SU-DHL-6 (cell line): ENCODE results near the gene PCK1.

ENCODE experiments used
- H2AFZ ChIP-seq: fragments of 200-600 bp; sonication (generic); 2 replicates; pipeline ENCODE4 v1.6.1; 2014; ENCODE audit warnings: low read depth, mild to moderate bottlenecking, moderate library complexity, mixed read lengths, antibody characterized with exemption, low read length; ENCODE audit not compliant: severe bottlenecking
- H3F3A ChIP-seq: fragments of 200-600 bp; shearing (Covaris generic); 2 replicates; pipeline ENCODE4 v1.6.0; 2016; ENCODE audit warnings: antibody characterized with exemption, mild to moderate bottlenecking; ENCODE audit not compliant: insufficient read depth
- H3K27ac ChIP-seq: fragments of 200-600 bp; sonication (generic); 2 replicates; pipeline ENCODE4 v1.5.1; 2016; ENCODE audit warnings: low read depth, mild to moderate bottlenecking, low read length, moderate library complexity, mixed read lengths
- H3K27me3 ChIP-seq: fragments of 200-600 bp; sonication (generic), shearing (Covaris generic); 2 replicates; pipeline ENCODE4 v1.6.0; 2014; ENCODE audit warnings: mild to moderate bottlenecking, low read length
- H3K36me3 ChIP-seq: fragments of 200-600 bp; sonication (generic); 2 replicates; pipeline ENCODE4 v1.6.1; 2014; ENCODE audit warnings: mild to moderate bottlenecking, low read length, mixed read lengths
- H3K4me2 ChIP-seq: fragments of 300-600, 200-600 bp; shearing (Covaris generic), sonication (generic); 2 replicates; pipeline ENCODE4 v1.6.0; 2014; ENCODE audit warnings: low read length, low read depth, mild to moderate bottlenecking; ENCODE audit not compliant: poor library complexity, severe bottlenecking
- H3K4me3 ChIP-seq: fragments of 200-600 bp; sonication (generic); 2 replicates; pipeline ENCODE4 v1.5.1; 2014; ENCODE audit warnings: antibody characterized with exemption, low read length, mild to moderate bottlenecking, mixed read lengths; ENCODE audit not compliant: insufficient read depth, poor library complexity, severe bottlenecking
- H3K79me2 ChIP-seq: fragments of 200-600 bp; sonication (generic); 2 replicates; pipeline ENCODE4 v1.6.1; 2014; ENCODE audit warnings: mild to moderate bottlenecking, low read length, moderate library complexity; ENCODE audit not compliant: insufficient read depth
- H3K9ac ChIP-seq: fragments of 200-600 bp; sonication (generic); 2 replicates; pipeline ENCODE4 v1.7.0; 2014; ENCODE audit warnings: mild to moderate bottlenecking, low read length
- H3K9me2 ChIP-seq: fragments of 200-600 bp; sonication (generic); replicated peaks from 2 replicates; pipeline ENCODE4 v1.6.1; 2014; ENCODE audit warnings: low read length; ENCODE audit not compliant: insufficient read depth
- H3K9me3 ChIP-seq: fragments of 200-600 bp; sonication (generic); 2 replicates; pipeline ENCODE4 v1.6.1; 2014; ENCODE audit warnings: low read length, mixed read lengths; ENCODE audit not compliant: insufficient read depth
- H4K20me1 ChIP-seq: fragments of 200-600 bp; sonication (generic); 2 replicates; pipeline ENCODE4 v1.6.1; 2014; ENCODE audit warnings: low read depth, mild to moderate bottlenecking, antibody characterized with exemption, low read length, moderate library complexity, mixed read lengths
- EZH2phosphoT487 ChIP-seq: fragments of 200-600 bp; sonication (generic), shearing (Covaris generic); conservative IDR thresholded peaks from 2 replicates; pipeline ENCODE4 v1.6.1; 2018; ENCODE audit warnings: mild to moderate bottlenecking, antibody characterized with exemption, low read length, moderate library complexity, mixed read lengths
- TF ChIP-seq, protein P1 (sequence below): fragments of 200-600 bp; sonication (generic); IDR thresholded peaks from one replicate; pipeline ENCODE4 v1.5.1; 2017; ENCODE audit warnings: antibody characterized with exemption, mild to moderate bottlenecking, low read length, moderate library complexity; ENCODE audit not compliant: insufficient read depth, poor library complexity, severe bottlenecking

Gene PCK1

DNA sequence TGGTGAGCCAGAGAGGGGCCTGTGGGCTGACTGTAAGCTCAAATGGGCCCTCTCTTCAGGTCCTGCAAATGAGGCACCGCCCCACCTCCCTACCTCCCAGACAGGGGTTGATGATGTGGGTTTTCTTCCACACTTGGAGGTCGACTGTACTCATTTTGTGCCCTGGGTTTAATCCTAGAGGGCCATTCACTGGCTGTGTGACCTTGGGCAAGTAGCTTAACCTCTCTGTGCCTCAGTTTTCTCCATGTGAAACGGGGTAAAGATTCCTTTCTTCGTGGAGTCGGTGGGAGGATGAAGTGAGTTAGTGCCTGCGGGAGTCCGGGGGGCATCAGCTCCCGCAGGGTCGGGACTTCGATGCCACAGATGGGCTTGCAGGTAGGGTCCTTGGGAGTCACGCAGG is 35.4 kb downstream of the PCK1 start:
- H3K27ac ChIP-seq: no peak overlapping the region
- no peak overlapping the region for H3K9ac ChIP-seq
- no peaks in the 10 kb centered on the region for H3K79me2 ChIP-seq
- no peaks in the 10 kb centered on the region for H3K9me2 ChIP-seq
- no peak overlapping the region for H3K4me2 ChIP-seq
- H3K27me3 ChIP-seq: no peaks in the 10 kb centered on the region
- TF ChIP-seq EZH2phosphoT487: no peak
- TF ChIP-seq, protein P1, sequence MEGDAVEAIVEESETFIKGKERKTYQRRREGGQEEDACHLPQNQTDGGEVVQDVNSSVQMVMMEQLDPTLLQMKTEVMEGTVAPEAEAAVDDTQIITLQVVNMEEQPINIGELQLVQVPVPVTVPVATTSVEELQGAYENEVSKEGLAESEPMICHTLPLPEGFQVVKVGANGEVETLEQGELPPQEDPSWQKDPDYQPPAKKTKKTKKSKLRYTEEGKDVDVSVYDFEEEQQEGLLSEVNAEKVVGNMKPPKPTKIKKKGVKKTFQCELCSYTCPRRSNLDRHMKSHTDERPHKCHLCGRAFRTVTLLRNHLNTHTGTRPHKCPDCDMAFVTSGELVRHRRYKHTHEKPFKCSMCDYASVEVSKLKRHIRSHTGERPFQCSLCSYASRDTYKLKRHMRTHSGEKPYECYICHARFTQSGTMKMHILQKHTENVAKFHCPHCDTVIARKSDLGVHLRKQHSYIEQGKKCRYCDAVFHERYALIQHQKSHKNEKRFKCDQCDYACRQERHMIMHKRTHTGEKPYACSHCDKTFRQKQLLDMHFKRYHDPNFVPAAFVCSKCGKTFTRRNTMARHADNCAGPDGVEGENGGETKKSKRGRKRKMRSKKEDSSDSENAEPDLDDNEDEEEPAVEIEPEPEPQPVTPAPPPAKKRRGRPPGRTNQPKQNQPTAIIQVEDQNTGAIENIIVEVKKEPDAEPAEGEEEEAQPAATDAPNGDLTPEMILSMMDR: no peak
- H3F3A ChIP-seq: no peaks in the 10 kb centered on the region
- no peak overlapping the region for H2AFZ ChIP-seq
- no peak overlapping the region for H3K4me3 ChIP-seq
- no peaks in the 10 kb centered on the region for H3K36me3 ChIP-seq
- no peaks in the 10 kb centered on the region for H4K20me1 ChIP-seq
- H3K9me3 ChIP-seq: no peaks in the 10 kb centered on the region

DNA sequence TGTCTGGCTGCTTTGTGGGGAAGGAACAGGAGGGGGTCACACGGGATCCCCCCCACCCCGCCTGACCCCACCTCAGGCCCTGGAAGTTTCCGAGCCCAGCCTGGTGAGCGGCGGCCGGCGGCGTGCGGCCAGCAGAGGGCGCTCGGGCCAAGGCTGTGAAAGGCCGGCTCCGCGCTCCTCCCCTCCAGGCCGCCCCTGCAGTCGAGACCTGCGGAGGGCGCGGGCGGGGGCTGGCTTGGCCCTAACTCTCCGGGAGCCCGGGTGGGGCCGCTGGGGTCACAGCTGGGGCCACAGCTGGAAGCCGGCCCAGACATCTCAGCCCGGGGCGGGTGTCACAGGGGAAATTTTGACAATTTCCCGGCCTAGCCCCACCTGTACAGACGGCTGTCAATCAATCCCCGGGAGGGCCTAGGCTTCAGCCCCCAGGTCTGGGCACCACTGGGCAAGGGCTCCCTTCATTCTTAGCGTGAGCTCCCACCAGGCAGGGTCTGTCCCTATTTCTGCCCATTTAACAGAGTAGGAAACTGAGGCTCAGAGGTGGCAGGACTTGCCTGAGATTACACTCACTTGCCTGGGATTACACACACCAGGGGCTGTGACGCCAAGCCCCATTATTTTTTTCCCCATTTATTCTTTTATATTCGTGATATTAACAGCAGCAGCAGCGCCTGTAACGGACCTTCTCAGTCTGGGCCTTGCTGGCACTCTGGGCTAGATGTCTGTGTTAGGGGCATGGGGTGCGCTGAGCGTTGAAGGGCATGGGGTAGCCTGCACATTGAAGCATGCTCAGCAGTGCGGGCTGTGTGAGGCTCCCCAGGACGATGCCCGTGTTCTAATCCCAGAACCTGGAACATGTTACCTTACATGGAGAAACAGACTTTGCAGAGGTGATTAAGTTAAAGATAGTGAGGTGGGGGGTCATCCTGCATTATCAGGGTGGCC is 36.4 kb downstream of the PCK1 start:
- no peaks in the 10 kb centered on the region for H3K9me2 ChIP-seq
- no peaks in the 10 kb centered on the region for H3F3A ChIP-seq
- H3K36me3 ChIP-seq: no peaks in the 10 kb centered on the region
- no peak overlapping the region for H3K9ac ChIP-seq
- H3K9me3 ChIP-seq: no peaks in the 10 kb centered on the region
- H3K79me2 ChIP-seq: no peaks in the 10 kb centered on the region
- H3K27ac ChIP-seq: no peak overlapping the region
- H2AFZ ChIP-seq: no peak overlapping the region
- H3K4me3 ChIP-seq: no peak overlapping the region
- TF ChIP-seq, protein P1: peak; percentile 92
- no peak for TF ChIP-seq EZH2phosphoT487
- H4K20me1 ChIP-seq: no peaks in the 10 kb centered on the region
- H3K27me3 ChIP-seq: no peaks in the 10 kb centered on the region
- H3K4me2 ChIP-seq: no peak overlapping the region

GRCh38 chr20:57598060-57598459 is 37.1 kb downstream of the PCK1 start:
- Histone ChIP-seq H2AFZ (no peak overlapping the region), H3K36me3 (no peaks in the 10 kb centered on the region), H3K9me2 (no peaks in the 10 kb centered on the region), H3K4me3 (no peak overlapping the region), H3K9ac (no peak overlapping the region), H3K4me2 (no peak overlapping the region), H3K79me2 (no peaks in the 10 kb centered on the region), H3F3A (no peaks in the 10 kb centered on the region), H3K27me3 (no peaks in the 10 kb centered on the region), H3K27ac (no peak overlapping the region), H4K20me1 (no peaks in the 10 kb centered on the region), H3K9me3 (no peaks in the 10 kb centered on the region)
- no peak for TF ChIP-seq EZH2phosphoT487
- TF ChIP-seq, protein P1: no peak
